NCI-H146 (cell line): ENCODE data around the gene ZNF106.

ENCODE experiments used
- DNase-seq: peaks from one replicate; lab custom pipeline; 2025; lab: John Stamatoyannopoulos, UW

Gene ZNF106

DNA sequence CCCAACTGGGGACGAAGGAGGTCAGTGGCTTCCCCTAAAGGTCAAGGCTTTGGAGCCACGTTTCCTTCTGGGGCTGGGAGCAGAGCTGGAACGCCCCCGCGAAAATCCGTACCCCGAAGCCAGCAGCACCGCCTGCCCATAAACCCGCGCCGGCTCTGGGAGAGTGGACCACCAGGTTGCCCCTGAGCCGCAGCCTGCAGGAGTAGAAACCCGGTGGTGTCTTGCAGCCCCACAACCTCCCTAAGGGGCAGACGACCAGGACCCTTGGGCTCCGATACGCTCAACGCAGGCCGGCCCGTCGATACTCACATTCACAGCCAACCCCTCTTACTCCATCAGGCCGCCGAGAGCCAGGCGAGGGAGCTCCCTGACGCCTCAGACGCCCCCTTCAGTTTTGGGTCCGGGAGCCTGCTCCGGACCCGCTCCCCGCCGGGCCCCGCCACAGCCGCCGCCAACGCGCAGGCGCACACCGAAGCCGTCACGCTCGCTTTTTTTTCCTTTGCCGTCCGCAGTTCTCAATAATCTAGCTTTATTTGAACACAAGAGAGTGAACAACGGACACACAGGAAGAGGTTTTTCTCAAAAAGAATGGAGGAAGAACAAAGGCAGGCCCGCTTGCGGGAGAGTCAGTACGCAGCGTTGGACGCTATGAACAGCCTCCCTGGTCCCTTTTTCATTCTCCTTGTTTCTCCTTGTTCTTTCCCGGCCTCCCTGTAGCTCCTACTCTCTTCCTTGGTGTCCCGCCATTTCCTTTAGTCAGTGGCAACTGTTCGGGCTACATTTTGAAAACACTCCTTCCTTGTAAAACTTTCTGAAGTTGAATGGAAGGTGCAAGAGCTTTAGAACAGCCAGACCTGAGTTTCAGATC, at the start of gene ZNF106:
TSS of gene ZNF106 (minus strand) at position 471 of the 868 bp plus-strand sequence. CDS start 18,852 bp downstream, outside the sequence.
- peak; percentile 84 for DNase-seq

DNA sequence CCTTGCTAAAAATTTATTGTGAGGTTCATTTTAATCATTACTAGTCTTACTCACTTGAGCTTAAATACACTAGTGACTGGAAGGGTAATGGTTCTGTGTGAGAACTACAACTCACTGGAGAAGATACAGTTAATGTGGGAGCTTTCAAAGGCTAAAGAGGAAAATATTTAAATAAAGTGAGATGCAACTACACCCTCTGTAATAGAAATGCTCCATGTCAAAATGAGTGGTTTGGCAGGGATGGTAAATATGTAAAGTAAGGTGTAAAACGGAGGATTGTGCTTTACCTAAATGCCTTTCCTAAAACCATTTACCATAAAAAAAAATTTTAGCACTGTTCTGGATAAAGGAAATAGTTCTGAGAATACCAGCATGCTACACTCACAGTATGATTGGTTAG, 42.3 kb upstream of the ZNF106 start:
- DNase-seq: no peak

DNA sequence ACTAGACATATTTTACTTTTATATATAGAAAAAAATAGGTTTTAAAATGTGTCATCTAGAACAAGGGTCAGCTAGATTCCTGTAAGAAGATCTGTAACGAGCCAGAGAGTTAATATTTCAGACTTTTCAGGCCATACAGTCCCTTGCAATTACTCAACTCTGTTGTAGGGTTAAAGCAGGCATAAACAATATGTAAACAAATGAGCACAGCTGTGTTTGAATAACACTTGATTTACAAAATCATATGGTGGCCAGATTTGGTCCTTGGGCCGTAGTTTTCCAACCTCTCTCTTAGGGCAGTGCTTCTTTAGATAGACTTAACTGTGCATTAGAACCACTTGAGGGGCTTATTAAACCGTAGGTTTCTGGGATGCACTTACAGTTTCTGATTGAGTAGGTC, 38.0 kb upstream of the ZNF106 start:
- DNase-seq: no peak

DNA sequence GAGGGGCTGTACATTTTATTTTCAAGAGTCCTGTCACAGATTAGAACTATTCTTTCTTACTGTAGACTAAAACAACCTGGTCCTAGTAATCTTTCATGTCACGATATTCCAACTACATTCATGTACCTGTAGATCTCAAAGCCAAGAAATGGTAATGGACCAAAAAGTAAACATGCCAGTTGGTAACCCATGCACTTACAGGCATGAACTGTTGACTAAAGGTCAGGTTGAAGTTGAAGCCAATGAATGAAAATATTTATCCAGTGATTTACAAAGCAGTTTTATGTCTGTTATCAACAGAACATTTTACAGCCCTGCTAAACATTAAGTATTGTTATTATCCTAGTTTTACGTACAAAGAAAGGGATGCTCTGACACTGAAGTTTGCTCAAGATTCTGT, 32.4 kb upstream of the ZNF106 start:
- DNase-seq: no peak

DNA sequence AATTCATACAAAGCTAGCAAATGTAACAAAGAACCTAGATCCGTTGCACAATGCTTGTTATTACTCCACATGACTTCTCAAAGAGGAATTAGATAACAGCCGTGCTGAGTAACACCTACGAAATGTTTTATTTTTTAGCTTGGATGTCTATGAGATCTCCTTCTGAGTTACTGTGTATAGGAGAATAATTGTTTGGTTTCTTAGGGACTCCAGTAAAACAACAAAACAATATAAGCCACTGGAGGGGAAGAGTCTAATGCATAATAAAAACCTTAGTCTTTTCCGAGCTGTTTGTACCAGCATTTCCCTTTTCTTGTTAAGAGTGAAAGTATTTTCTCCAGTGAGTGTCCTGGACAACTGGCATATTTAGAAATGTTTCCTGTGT, 20.1 kb upstream of the ZNF106 start:
- no peak for DNase-seq

DNA sequence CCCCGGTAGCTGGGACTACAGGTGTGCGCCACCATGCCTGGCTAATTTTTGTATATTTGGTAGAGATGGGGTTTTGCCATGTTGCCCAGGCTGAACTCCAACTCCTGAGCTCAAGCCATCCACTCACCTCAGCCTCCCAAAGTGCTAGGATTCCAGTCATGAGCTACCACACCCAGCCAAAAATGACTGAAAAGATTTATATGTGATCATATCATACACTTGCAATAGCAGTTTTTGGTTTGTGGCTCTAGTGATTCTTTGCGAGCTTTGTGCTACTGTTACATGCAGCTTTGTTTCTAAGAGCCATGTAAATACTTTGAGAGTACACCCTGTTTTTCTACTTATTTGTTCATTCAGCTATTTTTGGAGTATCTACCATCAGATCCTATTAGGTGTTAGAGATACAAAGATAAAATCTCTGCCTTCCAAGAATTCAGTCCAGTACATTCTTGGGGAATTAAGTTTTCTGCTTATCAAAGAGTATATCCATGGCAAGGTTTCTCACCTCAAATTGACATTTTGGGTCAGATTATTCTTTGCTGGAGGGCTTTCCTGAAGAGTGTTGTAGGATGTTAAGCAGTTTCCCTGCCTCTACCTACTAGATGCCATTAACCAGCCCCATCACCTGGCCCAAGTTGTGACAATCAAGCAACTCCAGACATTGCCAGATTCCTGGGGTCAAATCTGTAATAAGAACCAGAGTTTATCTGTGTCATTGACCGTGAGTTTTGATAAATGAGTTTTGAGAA, 19.5 kb upstream of the ZNF106 start:
- no peak for DNase-seq

DNA sequence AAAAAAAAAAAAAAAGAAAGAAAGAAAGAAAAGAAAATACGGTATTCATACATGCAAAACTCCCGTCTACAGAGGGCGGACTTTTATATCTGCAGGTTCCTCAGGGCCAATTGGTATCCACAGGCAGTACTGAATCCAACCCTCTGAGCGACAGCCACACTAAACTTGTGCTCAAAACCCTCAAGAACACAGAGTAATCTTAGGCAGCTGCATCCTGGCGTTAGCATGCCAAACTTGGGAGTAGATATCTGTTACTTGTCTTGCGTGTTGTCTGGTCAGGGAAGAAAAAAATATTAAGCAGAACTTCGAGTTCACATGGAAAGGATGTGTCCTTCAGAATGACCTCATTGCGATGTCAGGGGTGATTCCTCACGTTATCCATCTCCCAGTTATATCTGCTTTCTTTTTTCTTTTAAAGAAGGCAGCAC, 17.3 kb upstream of the ZNF106 start:
- DNase-seq: no peak

DNA sequence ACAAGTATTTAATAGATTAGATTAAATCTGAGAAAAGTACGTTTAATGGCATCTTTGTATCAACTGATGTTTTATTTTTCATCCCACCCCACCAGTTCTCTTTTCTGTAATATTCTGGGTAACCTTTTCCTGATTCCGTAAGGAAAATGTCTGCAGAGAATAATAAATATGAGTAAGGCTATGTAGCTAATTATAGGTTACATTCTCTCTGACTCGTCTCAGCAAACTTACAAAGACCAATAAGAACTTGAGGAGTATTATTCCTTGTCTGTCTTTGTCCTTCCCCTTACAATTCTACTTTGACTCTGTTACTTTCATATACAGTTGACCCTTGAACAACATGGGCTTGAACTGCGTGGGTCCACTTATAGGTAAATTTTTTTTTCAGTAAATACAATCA, 16.6 kb upstream of the ZNF106 start:
- no peak for DNase-seq

DNA sequence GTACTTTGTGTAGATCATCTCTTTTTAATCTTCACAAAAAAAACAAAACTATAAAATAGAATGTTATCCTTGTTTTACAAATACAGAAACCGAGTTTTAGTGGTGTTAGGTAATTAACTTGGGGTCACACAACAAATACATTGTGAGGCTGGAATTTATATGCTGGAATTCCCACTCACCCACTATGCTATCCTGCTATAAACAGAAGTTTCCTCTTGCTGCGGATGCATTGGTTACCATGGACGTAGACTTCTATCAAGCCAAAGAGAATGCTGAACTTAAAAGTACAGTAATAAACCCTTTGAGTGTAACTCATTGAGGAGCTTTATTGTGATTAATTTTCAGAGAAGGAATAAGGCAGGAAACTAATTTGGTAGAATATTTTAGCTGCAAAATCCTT, 13.7 kb upstream of the ZNF106 start:
- DNase-seq: no peak

DNA sequence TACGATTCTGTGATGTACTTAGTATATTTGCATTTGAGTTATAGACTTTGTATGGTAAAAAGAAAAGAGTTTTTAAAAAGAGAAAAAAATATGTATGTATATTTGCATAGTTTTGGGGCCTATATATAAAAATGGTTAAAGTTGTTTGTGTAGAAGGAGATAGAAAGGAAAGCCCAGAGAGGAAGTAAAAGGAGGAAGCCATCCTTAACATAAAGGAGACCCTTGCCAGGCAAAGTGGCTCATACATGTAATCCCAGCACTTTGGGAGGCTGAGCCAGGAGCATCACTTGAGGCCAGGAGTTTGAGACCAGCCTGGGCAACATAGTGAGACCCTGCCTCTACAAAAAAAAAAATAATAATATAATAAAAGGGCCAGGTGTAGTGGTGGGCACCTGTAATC, 12.9 kb upstream of the ZNF106 start:
- no peak for DNase-seq

DNA sequence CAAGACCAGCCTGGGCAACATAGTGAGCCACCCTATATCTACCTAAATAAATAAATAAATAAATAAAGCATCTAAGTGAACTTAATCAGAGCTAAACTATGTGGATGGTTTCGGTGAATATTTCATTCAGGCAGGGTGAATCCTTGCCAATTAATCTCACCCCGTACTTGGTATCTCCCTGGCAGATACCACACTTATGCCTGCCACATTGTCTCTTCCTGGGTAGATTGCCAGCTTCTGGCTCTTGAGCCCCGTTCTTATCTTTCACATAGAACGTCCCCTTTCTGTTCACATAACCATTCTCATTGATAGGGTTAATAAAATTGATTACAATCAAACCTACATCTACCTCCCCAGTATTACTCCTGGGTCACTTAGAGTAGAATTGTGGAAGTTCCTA, 11.5 kb upstream of the ZNF106 start:
- DNase-seq: no peak

DNA sequence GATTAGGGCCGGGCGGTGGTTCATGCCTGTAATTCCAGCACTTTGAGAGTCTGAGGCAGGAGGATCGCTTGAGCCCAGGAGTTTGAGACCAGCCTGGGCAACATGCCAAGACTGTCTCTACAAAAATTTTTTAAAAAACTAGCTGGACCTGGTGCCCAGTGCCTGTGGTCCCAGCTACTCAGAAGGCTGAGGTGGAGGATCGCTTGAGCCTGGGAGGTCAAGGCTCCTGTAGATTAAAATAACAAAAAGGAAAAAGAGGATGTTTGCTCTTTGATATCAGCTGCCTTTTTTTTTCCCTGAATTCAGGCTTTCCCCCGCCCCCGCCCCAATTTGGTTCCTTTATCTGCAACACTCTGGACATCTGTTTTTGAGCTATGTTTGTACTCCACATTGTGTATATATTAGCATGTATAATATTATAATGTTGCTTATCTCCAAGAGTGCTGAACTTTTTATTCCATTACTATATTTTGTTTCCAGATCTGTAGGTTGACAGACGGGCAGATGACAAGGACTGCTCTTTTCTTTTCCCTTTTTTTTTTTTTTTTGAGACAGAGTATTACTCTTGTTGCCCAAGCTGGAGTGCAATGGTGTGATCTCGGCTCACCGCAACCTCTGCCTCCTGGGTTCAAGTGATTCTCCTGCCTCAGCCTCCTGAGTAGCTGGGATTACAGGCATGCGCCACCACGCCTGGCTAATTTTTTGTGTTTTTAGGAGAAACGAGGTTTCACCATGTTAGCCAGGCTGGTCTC, 9.1 kb upstream of the ZNF106 start:
- DNase-seq: peak; percentile 8

DNA sequence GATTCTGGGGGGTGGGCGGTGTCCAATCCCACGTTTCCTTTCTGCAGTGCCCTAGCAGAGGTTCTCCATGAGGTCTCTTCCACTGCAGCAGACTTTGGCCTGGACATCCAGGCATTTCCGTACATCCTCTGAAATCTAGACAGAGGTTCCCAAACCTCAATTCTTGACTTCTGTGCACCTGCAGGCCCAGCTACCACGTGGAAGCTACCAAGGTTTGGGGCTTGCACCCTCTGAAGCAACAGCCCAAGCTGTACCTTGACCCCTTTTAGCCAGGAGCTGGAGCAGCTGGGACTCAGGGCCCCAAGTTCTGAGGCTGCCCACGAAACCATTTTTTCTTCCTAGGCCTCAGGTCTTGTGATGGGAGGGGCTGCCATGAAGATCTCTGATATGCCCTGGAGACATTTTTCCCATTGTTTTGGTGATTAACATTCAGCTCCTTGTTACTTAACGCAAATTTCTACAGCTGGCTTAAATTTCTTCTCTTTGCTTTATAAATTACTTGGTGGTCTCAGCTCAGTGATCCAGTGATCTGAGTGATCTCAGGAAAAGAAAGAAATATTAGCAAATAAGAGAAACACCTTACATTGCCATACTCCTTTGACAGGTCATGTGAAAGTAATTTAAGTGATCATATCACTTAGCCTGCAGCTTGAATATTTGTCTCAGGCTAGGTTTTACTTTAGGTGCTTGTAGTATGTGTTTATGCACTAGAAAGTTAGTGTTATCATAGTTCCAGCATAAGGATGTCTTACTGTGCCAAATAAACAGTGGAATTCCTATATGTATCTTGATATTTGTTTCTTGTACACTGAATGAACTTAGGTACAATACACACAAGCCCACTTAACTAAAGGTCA, 7.5 kb upstream of the ZNF106 start:
- DNase-seq: no peak

DNA sequence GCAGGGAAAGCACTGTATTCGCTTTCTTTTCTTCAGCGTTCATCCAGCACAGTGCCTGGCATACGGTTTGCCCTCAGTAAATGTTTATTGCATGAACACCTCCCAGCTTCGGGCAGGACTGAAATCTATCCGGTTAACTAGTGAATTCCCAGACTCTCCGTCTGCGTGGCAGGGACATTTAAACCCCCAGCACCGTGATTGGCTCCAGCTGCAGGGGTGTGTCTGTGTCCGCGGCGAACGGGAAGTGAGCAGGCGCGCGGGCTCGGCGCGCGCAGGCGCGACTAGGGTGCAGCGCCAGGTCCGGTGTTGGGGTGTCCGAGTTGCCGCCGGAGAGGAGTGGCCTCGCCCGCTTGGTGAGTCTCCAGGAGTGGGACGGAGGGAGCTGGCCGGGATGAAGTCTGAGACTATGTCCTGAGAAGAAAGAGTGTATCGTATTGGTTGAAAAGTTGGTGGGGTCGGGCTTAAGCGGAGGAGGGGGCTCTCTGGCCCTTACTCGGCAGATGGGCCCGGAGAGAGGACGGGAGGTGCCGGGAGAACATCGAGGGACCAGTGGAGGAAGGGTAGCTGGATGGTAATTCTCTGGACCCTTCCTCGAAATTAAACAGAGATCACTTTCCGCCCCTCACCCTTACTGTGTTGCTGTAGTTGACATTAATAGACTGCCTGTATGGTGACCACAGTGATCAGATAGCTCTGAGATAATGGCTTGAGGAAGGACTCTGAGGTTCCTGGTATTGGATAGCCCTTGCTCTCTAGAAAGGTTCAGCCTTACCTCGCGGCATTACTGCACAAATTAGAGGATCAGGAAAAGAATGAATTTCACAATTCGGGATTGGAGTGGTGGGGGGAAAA, 4.6 kb upstream of the ZNF106 start, which contains the start of gene SNAP23:
TSS of gene SNAP23 (plus strand) at position 274 of the 852 bp plus-strand sequence. CDS start 16,213 bp downstream, outside the sequence.
- DNase-seq: peak; percentile 79

DNA sequence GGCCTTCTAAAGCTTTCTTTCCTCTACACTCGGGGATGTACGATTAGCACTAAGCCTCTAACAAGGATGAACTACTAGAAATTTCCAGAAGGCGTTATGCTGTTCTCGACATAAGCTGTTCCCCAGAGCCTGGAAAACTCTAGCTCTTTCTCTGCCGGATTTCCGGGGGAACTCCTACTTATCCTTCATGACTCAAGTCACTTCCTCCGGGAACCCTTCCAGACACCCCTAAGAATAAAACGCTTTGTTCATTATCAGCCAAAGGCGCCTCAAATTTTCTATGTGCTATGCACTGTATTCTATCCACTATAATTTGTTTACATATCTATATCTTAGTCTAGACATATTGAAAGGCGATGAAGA, 4.0 kb upstream of the ZNF106 start:
- peak; percentile 2 for DNase-seq

DNA sequence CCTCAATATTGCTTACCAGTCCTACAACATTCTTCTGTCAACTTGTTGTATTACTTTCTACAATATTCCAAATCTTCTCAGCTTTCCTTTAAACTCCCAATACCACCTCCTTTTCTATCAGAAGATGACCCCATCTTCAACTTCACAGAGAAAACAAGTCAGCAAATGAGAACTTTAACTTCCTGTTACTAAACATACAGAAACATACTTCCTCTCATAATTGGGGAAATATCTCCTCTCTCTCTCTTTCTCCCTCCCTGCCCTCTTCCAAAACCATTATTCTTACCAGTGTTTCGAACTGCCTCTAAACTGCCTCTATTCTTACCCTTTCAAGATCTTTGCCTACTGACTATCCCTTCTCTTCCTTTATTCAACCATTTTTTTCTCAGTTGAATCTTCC, 2.7 kb upstream of the ZNF106 start:
- DNase-seq: no peak

DNA sequence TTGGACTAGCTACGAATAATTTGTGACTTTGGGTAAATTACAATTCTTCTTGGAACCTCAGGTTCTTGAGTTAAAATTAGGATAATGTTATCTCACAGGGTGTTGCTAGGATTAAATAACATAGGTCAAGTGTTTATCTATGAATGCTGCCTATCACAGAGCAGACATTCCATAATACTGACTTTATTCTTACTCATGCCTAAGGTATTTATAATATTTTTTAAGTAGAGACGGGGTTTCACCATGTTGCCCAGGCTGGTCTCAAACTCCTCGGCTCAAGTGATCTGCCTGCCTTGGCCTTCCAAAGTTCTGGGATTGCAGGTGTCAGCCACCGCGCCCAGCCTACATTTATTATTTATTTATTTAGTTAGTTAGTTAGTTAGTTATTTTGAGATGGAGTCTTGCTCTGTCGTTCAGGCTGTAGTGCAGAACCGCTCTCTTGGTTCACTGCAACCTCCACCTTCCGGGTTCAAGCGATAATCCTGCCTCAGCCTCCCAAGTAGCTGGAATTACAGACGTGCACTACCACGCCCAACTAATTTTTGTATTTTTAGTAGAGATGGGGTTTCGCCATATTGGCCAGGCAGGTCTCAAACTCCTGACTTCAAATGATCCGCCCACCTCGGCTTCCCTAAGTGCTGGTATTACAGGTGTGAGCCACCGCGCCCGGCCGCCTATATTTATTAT, 741 bp upstream of the ZNF106 start:
- DNase-seq: no peak

DNA sequence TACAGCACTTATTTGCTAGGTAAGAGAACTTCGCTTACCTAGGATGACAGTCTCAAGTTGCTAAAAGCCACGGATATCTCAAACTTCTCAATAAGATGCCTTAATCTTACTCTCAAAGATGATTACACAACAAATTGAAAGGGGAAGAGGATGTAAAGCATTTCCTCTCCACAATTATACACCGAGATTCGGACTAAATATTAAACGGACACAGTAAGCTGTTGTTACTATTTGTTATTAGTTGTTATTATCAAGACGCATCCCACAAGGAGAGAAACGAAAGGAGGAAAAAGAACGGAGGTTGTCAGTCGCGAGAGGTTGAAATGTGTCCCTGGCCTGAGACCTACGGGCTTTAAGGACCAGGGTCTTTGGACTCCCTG, 660 bp downstream of the ZNF106 start:
- DNase-seq: no peak

DNA sequence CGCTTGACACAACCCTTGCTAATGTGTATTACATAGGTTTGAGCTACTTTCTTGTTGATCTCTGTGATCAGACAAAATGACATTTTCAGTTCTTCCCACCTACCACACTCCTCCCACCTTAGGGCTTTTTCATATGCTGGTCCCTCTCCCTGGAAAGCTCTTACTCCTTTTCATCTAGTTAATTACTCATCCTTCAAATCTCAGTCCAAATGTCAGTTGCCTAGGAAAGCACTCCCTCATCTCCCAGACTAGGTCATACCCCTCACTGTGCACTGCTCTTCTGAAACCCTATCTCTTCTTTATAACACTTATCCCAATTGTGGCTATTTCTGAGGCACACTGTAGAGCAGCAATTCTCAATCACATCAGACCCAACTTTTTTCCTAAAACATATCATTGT, 7.3 kb downstream of the ZNF106 start:
- DNase-seq: no peak

DNA sequence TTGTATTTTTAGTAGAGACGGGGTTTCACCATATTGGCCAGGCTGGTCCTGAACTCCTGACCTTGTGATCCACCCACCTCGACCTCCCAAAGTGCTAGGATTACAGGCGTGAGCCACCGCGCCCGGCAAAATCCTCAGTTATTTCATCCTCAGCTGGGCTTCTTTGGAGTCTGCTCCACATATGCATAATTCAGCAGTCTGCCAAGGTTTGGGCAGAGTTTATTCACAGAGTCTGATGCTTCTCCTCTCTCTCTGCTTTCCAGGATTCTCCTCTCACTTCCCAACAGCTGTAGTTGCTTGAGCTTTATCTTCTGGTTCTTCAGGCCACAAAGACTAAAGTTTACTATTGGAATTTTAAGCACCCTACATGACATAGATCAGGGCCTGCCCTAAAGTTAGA, 8.2 kb downstream of the ZNF106 start:
- no peak for DNase-seq
